ENCODE measurements around the gene CDH22.

GRCh38 chr20:46154796-46155195 is 153.5 kb downstream of the CDH22 start:
- TF ChIP-seq CTCF (IDR thresholded peaks at IDR 0.05; ENCODE audit: borderline replicate concordance, extremely low read depth, low read length, poor library complexity, severe bottlenecking): no peak
- no peak for TF ChIP-seq EZH2 (IDR thresholded peaks at IDR 0.05; ENCODE audit: borderline replicate concordance, low read depth, low read length, severe bottlenecking)

All from DND-41 (cell line).